Measurements from ENCODE around the gene APOF.
A peak's percentile ranks its signal among the peaks of the same experiment; 100 is the strongest.

APOF gene

DNA sequence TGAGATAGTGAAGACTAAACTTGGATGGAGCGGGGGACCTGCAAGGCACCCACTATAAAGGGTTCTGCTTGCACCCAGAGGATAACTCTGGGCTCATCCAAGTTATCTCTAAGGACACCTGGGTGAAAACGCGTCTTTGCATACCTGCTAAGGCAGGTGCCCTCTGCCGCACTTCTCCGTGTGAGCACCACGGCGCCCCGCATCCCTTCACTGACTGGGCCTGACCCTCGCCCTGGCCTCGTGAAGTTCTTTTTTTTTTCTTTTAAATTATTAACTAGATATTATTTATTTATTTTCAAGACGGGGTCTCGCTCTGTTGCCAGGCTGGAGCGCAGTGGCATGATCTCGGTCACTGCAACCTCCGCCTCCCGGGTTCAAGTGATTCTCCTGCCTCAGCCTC, 20.0 kb upstream of the APOF start:
- TF ChIP-seq, protein P1, sequence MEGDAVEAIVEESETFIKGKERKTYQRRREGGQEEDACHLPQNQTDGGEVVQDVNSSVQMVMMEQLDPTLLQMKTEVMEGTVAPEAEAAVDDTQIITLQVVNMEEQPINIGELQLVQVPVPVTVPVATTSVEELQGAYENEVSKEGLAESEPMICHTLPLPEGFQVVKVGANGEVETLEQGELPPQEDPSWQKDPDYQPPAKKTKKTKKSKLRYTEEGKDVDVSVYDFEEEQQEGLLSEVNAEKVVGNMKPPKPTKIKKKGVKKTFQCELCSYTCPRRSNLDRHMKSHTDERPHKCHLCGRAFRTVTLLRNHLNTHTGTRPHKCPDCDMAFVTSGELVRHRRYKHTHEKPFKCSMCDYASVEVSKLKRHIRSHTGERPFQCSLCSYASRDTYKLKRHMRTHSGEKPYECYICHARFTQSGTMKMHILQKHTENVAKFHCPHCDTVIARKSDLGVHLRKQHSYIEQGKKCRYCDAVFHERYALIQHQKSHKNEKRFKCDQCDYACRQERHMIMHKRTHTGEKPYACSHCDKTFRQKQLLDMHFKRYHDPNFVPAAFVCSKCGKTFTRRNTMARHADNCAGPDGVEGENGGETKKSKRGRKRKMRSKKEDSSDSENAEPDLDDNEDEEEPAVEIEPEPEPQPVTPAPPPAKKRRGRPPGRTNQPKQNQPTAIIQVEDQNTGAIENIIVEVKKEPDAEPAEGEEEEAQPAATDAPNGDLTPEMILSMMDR (IDR thresholded peaks at IDR 0.05; ENCODE audit: insufficient read depth, low read length, poor library complexity, severe bottlenecking), result no peak
- H3K36me3 ChIP-seq (ENCODE audit: control insufficient read depth, insufficient read depth, low read length), result no peaks in the 10 kb centered on the region
- no peaks in the 10 kb centered on the region for H3K27me3 ChIP-seq (replicated peaks; ENCODE audit: control insufficient read depth, insufficient read depth, low read length)
- DNase-seq (ENCODE audit: extremely low read depth, insufficient read length), result no peak
- H3K4me3 ChIP-seq (replicated peaks; ENCODE audit: low read depth, low read length), result no peak overlapping the region

DNA sequence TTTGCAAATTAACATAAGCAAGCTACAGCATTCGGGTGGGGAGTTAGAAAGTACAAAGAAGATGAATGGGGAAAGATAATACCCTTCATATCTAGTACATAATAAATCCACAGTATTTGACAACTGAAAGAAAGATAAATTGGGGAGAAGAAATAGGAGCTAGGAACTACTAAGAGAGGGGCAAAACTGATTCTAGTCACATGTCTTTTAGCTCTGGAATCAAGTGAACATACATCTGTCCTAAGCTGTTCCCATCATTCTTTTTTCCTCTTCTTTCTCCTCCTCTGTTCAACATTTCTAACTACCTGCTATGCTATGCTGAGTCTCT, 15.3 kb upstream of the APOF start:
- Histone ChIP-seq H3K27me3 (replicated peaks; ENCODE audit: control insufficient read depth, insufficient read depth, low read length) (no peaks in the 10 kb centered on the region), H3K4me3 (replicated peaks; ENCODE audit: low read depth, low read length) (no peak overlapping the region), H3K36me3 (ENCODE audit: control insufficient read depth, insufficient read depth, low read length) (no peaks in the 10 kb centered on the region)
- no peak for DNase-seq (ENCODE audit: extremely low read depth, insufficient read length)
- TF ChIP-seq, protein P1 (IDR thresholded peaks at IDR 0.05; ENCODE audit: insufficient read depth, low read length, poor library complexity, severe bottlenecking), result no peak

GRCh38 chr12:56377310-56377988, 14.8 kb upstream of the APOF start:
- TF ChIP-seq, protein P1 (IDR thresholded peaks at IDR 0.05; ENCODE audit: insufficient read depth, low read length, poor library complexity, severe bottlenecking), result no peak
- Histone ChIP-seq H3K4me3 (replicated peaks; ENCODE audit: low read depth, low read length) (no peak overlapping the region), H3K27me3 (replicated peaks; ENCODE audit: control insufficient read depth, insufficient read depth, low read length) (no peaks in the 10 kb centered on the region), H3K36me3 (ENCODE audit: control insufficient read depth, insufficient read depth, low read length) (no peaks in the 10 kb centered on the region)
- no peak for DNase-seq (ENCODE audit: extremely low read depth, insufficient read length)

DNA sequence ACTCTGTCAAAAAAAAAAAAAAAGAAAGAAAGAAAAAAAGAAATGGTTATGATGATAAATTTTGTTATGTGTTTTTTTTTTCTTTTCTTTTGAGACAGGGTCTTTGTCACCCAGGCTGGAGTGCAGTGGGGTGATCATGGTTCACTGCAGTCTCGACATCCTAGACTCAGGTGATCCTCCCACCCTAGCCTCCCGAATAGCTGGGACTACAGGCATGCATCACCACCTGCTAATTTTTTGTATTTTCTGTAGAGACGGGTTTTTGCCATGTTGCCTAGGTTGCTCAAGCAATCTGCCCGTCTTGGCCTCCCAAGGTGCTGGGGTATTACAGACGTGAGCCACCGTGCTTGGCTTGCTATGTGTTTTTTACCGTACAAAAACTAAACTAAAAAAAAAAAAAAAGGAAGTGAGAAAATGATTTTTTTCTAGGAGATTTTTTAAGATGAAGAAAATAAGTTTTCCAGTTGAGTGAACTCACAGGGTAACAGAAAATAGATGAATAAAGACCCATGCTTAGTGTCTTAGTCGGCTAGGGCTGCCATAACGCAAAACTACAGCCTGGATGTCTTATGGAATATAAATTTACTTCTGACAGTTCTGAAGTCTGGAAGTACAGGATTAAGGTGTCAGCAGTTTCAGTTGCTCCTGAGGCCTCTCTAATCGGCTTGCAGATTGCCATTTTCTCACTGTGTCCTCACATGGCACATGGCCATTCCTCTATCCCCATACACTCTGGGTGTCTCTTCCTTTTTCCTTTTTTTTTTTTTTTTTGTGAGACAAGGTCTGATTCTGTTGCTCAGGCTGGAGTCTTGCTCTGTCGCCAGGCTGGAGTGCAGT, 13.2 kb upstream of the APOF start:
- Histone ChIP-seq H3K36me3 (ENCODE audit: control insufficient read depth, insufficient read depth, low read length) (no peaks in the 10 kb centered on the region), H3K4me3 (replicated peaks; ENCODE audit: low read depth, low read length) (no peak overlapping the region; the same call in 1 of the 2 replicates), H3K27me3 (replicated peaks; ENCODE audit: control insufficient read depth, insufficient read depth, low read length) (no peaks in the 10 kb centered on the region)
- TF ChIP-seq, protein P1 (IDR thresholded peaks at IDR 0.05; ENCODE audit: insufficient read depth, low read length, poor library complexity, severe bottlenecking), result no peak
- DNase-seq (ENCODE audit: extremely low read depth, insufficient read length), result peak; percentile 67

- no peaks in the 10 kb centered on the region for H3K36me3 ChIP-seq (ENCODE audit: control insufficient read depth, insufficient read depth, low read length)
- no peak overlapping the region for H3K4me3 ChIP-seq (replicated peaks; ENCODE audit: low read depth, low read length)
- no peaks in the 10 kb centered on the region for H3K27me3 ChIP-seq (replicated peaks; ENCODE audit: control insufficient read depth, insufficient read depth, low read length)
- TF ChIP-seq, protein P1 (IDR thresholded peaks at IDR 0.05; ENCODE audit: insufficient read depth, low read length, poor library complexity, severe bottlenecking), result no peak
- peak; percentile 47 for DNase-seq (ENCODE audit: extremely low read depth, insufficient read length)
Observed at GRCh38 chr12:56374726-56375597, 12.3 kb upstream of the APOF start.

All from GM06990 (cell line).